Neural progenitor cell (in vitro differentiated cells): Measurements from ENCODE around the gene CDK9. TPM values are rescaled to one million over a fixed set of nuclear protein-coding genes. Genes with fewer than 3 reads are reported as not detected.

Experiments
- DNase-seq: peaks from one replicate; pipeline ENCODE4 v3.0.0-alpha.2; 2016; ENCODE audit warnings: low spot score
- H2AFZ ChIP-seq: fragments of 200-600 bp; sonication (generic); replicated peaks from 2 replicates; pipeline ENCODE4 v1.6.1; 2016; ENCODE audit warnings: antibody characterized with exemption
- H3F3A ChIP-seq: fragments of 200-600 bp; sonication (generic); 2 replicates; pipeline ENCODE4 v1.6.1; 2016; ENCODE audit warnings: antibody characterized with exemption, low read depth
- H3K27ac ChIP-seq: fragments of 200-600 bp; sonication (generic); 2 replicates; pipeline ENCODE4 v1.5.1; 2016; ENCODE audit warnings: mild to moderate bottlenecking
- H3K27me3 ChIP-seq: fragments of 200-600 bp; sonication (generic); 2 replicates; pipeline ENCODE4 v1.6.1; 2016; ENCODE audit warnings: mild to moderate bottlenecking, moderate library complexity
- H3K36me3 ChIP-seq: fragments of 200-600 bp; sonication (generic); 2 replicates; pipeline ENCODE4 v1.5.1; 2016
- H3K4me1 ChIP-seq: fragments of 200-600 bp; sonication (generic); 2 replicates; pipeline ENCODE4 v1.6.1; 2016; ENCODE audit warnings: mixed run types
- H3K4me2 ChIP-seq: fragments of 200-600 bp; sonication (generic); 2 replicates; pipeline ENCODE4 v1.6.1; 2016
- H3K4me3 ChIP-seq: fragments of 200-600 bp; sonication (generic); 2 replicates; pipeline ENCODE4 v1.5.1; 2016
- H3K79me2 ChIP-seq: fragments of 200-600 bp; sonication (generic); 2 replicates; pipeline ENCODE4 v1.6.1; 2016; ENCODE audit warnings: low read depth
- H3K9ac ChIP-seq: fragments of 200-600 bp; sonication (generic); 2 replicates; pipeline ENCODE4 v1.6.1; 2016
- H3K9me3 ChIP-seq: fragments of 200-600 bp; sonication (generic); 2 replicates; pipeline ENCODE4 v1.5.1; 2016; ENCODE audit warnings: low read depth
- H4K20me1 ChIP-seq: fragments of 200-600 bp; sonication (generic); 2 replicates; pipeline ENCODE4 v1.6.1; 2016; ENCODE audit warnings: low read depth
- H3K27ac Mint-ChIP-seq: 3 replicates; pipeline ENCODE4 v1.8.0; 2021; ENCODE audit warnings: mixed read lengths
- H3K27me3 Mint-ChIP-seq: 2 replicates; pipeline ENCODE4 v1.8.0; 2022; ENCODE audit warnings: low read depth, mild to moderate bottlenecking, inconsistent platforms, moderate library complexity, mixed read lengths; ENCODE audit not compliant: insufficient read depth
- H3K36me3 Mint-ChIP-seq: 3 replicates; pipeline ENCODE4 v1.8.0; 2021; ENCODE audit warnings: mixed read lengths
- H3K4me1 Mint-ChIP-seq: 3 replicates; pipeline ENCODE4 v1.8.0; 2021; ENCODE audit warnings: mixed read lengths
- H3K4me3 Mint-ChIP-seq: 3 replicates; pipeline ENCODE4 v1.8.0; 2021; ENCODE audit warnings: mild to moderate bottlenecking, moderate library complexity, mixed read lengths
- H3K9me3 Mint-ChIP-seq: 3 replicates; pipeline ENCODE4 v1.8.0; 2020; ENCODE audit warnings: mixed read lengths
- CTCF ChIP-seq: fragments of 200-600 bp; sonication (generic); IDR thresholded peaks from 2 replicates; pipeline ENCODE4 v1.5.1; 2017; ENCODE audit warnings: antibody characterized with exemption, mild to moderate bottlenecking
- EZH2 ChIP-seq: fragments of 200-600 bp; sonication (generic); IDR thresholded peaks from 2 replicates; pipeline ENCODE4 v1.6.1; 2017; ENCODE audit warnings: antibody characterized with exemption, mild to moderate bottlenecking, moderate library complexity
- EZH2phosphoT487 ChIP-seq: fragments of 200-600 bp; sonication (generic); IDR thresholded peaks from 2 replicates; pipeline ENCODE4 v1.6.1; 2017; ENCODE audit warnings: antibody characterized with exemption
- total RNA-seq: library from RNA; depleted of rRNA; stranded (reverse); fragments of >200 nt; gene quantifications from 2 replicates; pipeline ENCODE4 v1.2.3, GENCODE V29; 2015; ENCODE audit warnings: low replicate concordance

CDK9 gene
- total RNA-seq, 1 donor from 2014 or later: 22.5 TPM

GRCh38 chr9:127788337-127789011 lies 2.6 kb downstream of the CDK9 start:
- H4K20me1 ChIP-seq: peaks cover 47% of the 10 kb centered on the region
- no peak overlapping the region for H2AFZ ChIP-seq
- TF ChIP-seq EZH2phosphoT487 (no peak), EZH2 (no peak)
- DNase-seq: no peak
- H3K79me2 ChIP-seq: peaks cover 38% of the 10 kb centered on the region
- Mint-ChIP-seq H3K4me1 (peaks cover 25% of the 10 kb centered on the region), H3K27me3 (peaks cover 7% of the 10 kb centered on the region), H3K27ac (no peak overlapping the region), H3K4me3 (peak overlapping the region; percentile 48), H3K9me3 (no peaks in the 10 kb centered on the region), H3K36me3 (peaks cover 30% of the 10 kb centered on the region)
- H3F3A ChIP-seq: peaks cover 40% of the 10 kb centered on the region
- H3K4me2 ChIP-seq: no peak overlapping the region
- no peaks in the 10 kb centered on the region for H3K9me3 ChIP-seq
- H3K4me1 ChIP-seq: peaks cover 6% of the 10 kb centered on the region
- H3K27me3 ChIP-seq: no peaks in the 10 kb centered on the region
- H3K9ac ChIP-seq: no peak overlapping the region
- H3K27ac ChIP-seq: no peak overlapping the region
- H3K4me3 ChIP-seq: no peak overlapping the region
- H3K36me3 ChIP-seq: no peaks in the 10 kb centered on the region

GRCh38 chr9:127789179-127789578 lies 3.3 kb downstream of the CDK9 start:
- Histone ChIP-seq H3K27me3 (no peaks in the 10 kb centered on the region), H3K9me3 (no peaks in the 10 kb centered on the region), H3K4me3 (no peak overlapping the region), H3K36me3 (no peaks in the 10 kb centered on the region), H4K20me1 (peaks cover 47% of the 10 kb centered on the region), H2AFZ (no peak overlapping the region), H3K79me2 (peaks cover 38% of the 10 kb centered on the region), H3F3A (peaks cover 41% of the 10 kb centered on the region), H3K27ac (no peak overlapping the region), H3K4me1 (peaks cover 6% of the 10 kb centered on the region), H3K4me2 (no peak overlapping the region), H3K9ac (no peak overlapping the region)
- Mint-ChIP-seq H3K27me3 (peaks cover 5% of the 10 kb centered on the region), H3K4me1 (peaks cover 19% of the 10 kb centered on the region), H3K9me3 (no peaks in the 10 kb centered on the region), H3K36me3 (peaks cover 30% of the 10 kb centered on the region), H3K27ac (no peak overlapping the region), H3K4me3 (peak overlapping the region; percentile 17)
- TF ChIP-seq EZH2phosphoT487 (no peak), CTCF (no peak), EZH2 (no peak)
- no peak for DNase-seq

DNA sequence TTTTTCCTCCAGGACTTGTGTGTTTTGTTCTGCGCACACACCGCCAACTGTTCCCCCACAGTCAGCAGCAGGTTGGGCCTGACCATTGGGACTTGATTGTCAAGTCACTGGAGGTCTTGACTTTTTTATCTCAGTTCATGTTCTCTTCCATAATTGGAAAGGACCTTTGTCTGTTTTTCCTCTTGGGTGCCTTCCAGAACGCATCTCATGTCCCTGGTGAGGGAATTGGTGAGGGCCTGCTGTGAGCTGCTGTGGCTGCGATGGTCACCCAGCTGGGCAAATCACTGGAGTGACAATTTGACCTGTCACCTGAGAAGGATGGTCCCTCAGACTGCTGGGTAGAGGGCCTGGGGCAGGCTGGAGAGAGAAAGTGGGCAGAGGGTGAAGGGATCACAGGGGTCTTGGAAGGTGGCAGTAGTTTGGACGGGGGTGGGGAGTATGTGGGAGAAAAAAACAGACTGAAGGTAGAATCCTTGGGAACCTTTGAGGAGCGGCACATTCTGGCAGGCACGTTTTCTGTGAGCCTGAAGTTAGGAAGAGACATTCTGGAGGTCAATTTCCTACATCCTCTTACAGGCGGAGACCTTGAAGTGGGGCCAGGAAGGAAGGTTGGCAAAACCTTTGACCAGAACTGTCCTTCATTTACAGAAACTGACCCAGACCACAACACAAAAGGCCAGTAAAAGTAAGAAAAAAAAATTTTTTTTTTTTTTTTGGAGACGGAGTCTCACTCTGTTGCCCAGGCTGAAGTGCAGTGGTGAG lies 4.4 kb downstream of the CDK9 start:
- no peak overlapping the region for H3K27ac ChIP-seq
- no peak overlapping the region for H3K4me2 ChIP-seq
- DNase-seq: no peak
- H3K27me3 ChIP-seq: no peaks in the 10 kb centered on the region
- no peak overlapping the region for H3K9ac ChIP-seq
- H3K79me2 ChIP-seq: peaks cover 38% of the 10 kb centered on the region
- H3K9me3 ChIP-seq: no peaks in the 10 kb centered on the region
- Mint-ChIP-seq H3K36me3 (peaks cover 30% of the 10 kb centered on the region), H3K9me3 (no peaks in the 10 kb centered on the region), H3K4me3 (peak overlapping the region; percentile 21), H3K4me1 (peaks cover 14% of the 10 kb centered on the region), H3K27me3 (peaks cover 2% of the 10 kb centered on the region), H3K27ac (no peak overlapping the region)
- no peak overlapping the region for H3K4me3 ChIP-seq
- no peak for TF ChIP-seq EZH2
- no peak for TF ChIP-seq EZH2phosphoT487
- no peak for TF ChIP-seq CTCF
- peaks cover 47% of the 10 kb centered on the region for H4K20me1 ChIP-seq
- H3K4me1 ChIP-seq: peaks cover 6% of the 10 kb centered on the region
- H3F3A ChIP-seq: peaks cover 42% of the 10 kb centered on the region
- H3K36me3 ChIP-seq: no peaks in the 10 kb centered on the region
- H2AFZ ChIP-seq: no peak overlapping the region

GRCh38 chr9:127791085-127791484 lies 5.3 kb downstream of the CDK9 start:
- Histone ChIP-seq H3K27me3 (no peaks in the 10 kb centered on the region), H3K36me3 (no peaks in the 10 kb centered on the region), H3K4me2 (no peak overlapping the region), H3K27ac (no peak overlapping the region), H3K79me2 (peaks cover 36% of the 10 kb centered on the region), H3K4me3 (no peak overlapping the region), H3K9ac (no peak overlapping the region), H3K4me1 (peaks cover 6% of the 10 kb centered on the region), H4K20me1 (peaks cover 46% of the 10 kb centered on the region), H2AFZ (no peak overlapping the region), H3K9me3 (no peaks in the 10 kb centered on the region), H3F3A (peaks cover 40% of the 10 kb centered on the region)
- peaks cover 14% of the 10 kb centered on the region for H3K4me1 Mint-ChIP-seq
- peaks cover 30% of the 10 kb centered on the region for H3K36me3 Mint-ChIP-seq
- no peak for TF ChIP-seq EZH2
- no peak for TF ChIP-seq CTCF
- no peak for TF ChIP-seq EZH2phosphoT487
- no peak overlapping the region for H3K27ac Mint-ChIP-seq
- peaks cover 2% of the 10 kb centered on the region for H3K27me3 Mint-ChIP-seq
- no peaks in the 10 kb centered on the region for H3K9me3 Mint-ChIP-seq
- DNase-seq: no peak
- H3K4me3 Mint-ChIP-seq: no peak overlapping the region
